Coronary artery (tissue), 2 donors: Measurements from ENCODE around the gene CCNJ.

Source experiments
- DNase-seq: peaks from one replicate; pipeline ENCODE4 v3.0.0-alpha.2; 2017; ENCODE audit warnings: low spot score
- H3K27ac ChIP-seq, 2 donors: fragments of 200-600 bp; sonication (generic); one replicate each; pipeline ENCODE4 v1.5.1; 2016 to 2019
- H3K4me3 ChIP-seq: fragments of 200-600 bp; sonication (generic); 2 replicates; pipeline ENCODE4 v1.5.1; 2016; ENCODE audit warnings: mild to moderate bottlenecking, moderate library complexity
- TF ChIP-seq, protein P1 (sequence below): fragments of 200-600 bp; sonication (generic); IDR thresholded peaks from one replicate; pipeline ENCODE4 v1.5.1; 2019; ENCODE audit warnings: antibody characterized with exemption

CCNJ gene

GRCh38 chr10:96082153-96082552 is 38.8 kb downstream of the CCNJ start:
- TF ChIP-seq, protein P1, sequence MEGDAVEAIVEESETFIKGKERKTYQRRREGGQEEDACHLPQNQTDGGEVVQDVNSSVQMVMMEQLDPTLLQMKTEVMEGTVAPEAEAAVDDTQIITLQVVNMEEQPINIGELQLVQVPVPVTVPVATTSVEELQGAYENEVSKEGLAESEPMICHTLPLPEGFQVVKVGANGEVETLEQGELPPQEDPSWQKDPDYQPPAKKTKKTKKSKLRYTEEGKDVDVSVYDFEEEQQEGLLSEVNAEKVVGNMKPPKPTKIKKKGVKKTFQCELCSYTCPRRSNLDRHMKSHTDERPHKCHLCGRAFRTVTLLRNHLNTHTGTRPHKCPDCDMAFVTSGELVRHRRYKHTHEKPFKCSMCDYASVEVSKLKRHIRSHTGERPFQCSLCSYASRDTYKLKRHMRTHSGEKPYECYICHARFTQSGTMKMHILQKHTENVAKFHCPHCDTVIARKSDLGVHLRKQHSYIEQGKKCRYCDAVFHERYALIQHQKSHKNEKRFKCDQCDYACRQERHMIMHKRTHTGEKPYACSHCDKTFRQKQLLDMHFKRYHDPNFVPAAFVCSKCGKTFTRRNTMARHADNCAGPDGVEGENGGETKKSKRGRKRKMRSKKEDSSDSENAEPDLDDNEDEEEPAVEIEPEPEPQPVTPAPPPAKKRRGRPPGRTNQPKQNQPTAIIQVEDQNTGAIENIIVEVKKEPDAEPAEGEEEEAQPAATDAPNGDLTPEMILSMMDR, result no peak
- no peak for DNase-seq

DNA sequence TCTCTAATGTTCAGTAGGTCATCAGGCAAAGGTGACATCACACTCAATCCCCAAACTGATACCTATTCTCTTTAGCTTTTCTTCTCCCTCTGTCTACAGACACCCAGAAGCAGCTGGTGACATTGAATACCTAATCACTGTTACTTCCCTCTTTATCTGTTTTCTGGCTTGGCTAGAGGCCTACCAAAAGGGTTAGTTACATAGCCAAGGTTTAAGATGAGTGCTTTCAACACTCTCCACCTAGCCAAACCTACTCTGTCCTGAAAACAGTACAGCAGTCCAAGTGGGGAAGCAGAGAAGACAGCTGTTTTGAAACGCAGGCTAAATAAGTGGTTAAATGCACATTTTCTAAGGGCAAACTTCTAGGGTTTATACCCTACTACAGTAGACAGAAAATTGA is 39.4 kb downstream of the CCNJ start:
- no peak overlapping the region for H3K27ac ChIP-seq
- TF ChIP-seq, protein P1, result no peak
- DNase-seq, result no peak
- no peak overlapping the region for H3K4me3 ChIP-seq

More at GRCh38 chr10:96082153-96082552, 38.8 kb downstream of the CCNJ start:
- Histone ChIP-seq H3K4me3 (no peak overlapping the region), H3K27ac (no peak overlapping the region)

- Histone ChIP-seq H3K27ac (no peak overlapping the region), H3K4me3 (peak overlapping the region; percentile 84)
- TF ChIP-seq, protein P1, result no peak
These were observed 45.7 kb downstream of the CCNJ start for GRCh38 chr10:96089116-96089515.

GRCh38 chr10:96089670-96090462 is 46.5 kb downstream of the CCNJ start:
- TF ChIP-seq, protein P1, result no peak

More at GRCh38 chr10:96089116-96089515, 45.7 kb downstream of the CCNJ start:
- DNase-seq, result no peak

GRCh38 chr10:96090463-96090800 is 47.0 kb downstream of the CCNJ start:
- TF ChIP-seq, protein P1, result no peak
- peak overlapping the region; percentile 84 for H3K4me3 ChIP-seq
- no peak for DNase-seq
- H3K27ac ChIP-seq, result peak overlapping the region; percentile 89 to 92

More at GRCh38 chr10:96089670-96090462, 46.5 kb downstream of the CCNJ start:
- H3K27ac ChIP-seq, result peak overlapping the region; percentile 89 to 92
- peak overlapping the region; percentile 84 for H3K4me3 ChIP-seq
- peak; percentile 88 for DNase-seq

- TF ChIP-seq, protein P1, result no peak
These were observed 49.8 kb downstream of the CCNJ start for GRCh38 chr10:96092999-96093767.

More at GRCh38 chr10:96092999-96093767, 49.8 kb downstream of the CCNJ start:
- DNase-seq, result no peak
- H3K27ac ChIP-seq, result no peak overlapping the region
- H3K4me3 ChIP-seq, result no peak overlapping the region
